Sigmoid colon (tissue), 7 donors: Measurements from ENCODE around the gene YKT6. TPM values are rescaled to one million over a fixed set of nuclear protein-coding genes. Genes with fewer than 3 reads are reported as not detected.

ENCODE experiments used
- DNase-seq: peaks from one replicate; pipeline ENCODE4 v3.0.0-alpha.2; 2019
- H3K27ac ChIP-seq, 4 donors: fragments of 200-600 bp; sonication (generic); one replicate each; pipeline ENCODE4 v1.5.1; 2016 to 2019; ENCODE audit warnings: mild to moderate bottlenecking in 1 of 4
- H3K27me3 ChIP-seq, 3 donors: fragments of 200-600 bp; sonication (generic); one replicate each; pipeline ENCODE4 v1.5.1; 2019; ENCODE audit warnings: mild to moderate bottlenecking in 1 of 3
- H3K36me3 ChIP-seq, 4 donors: fragments of 200-600 bp; sonication (generic); one replicate each; pipeline ENCODE4 v1.5.1; 2016 to 2019
- H3K4me1 ChIP-seq, 4 donors: fragments of 200-600 bp; sonication (generic); one replicate each; pipeline ENCODE4 v1.5.1; 2017 to 2019
- H3K4me3 ChIP-seq, 4 donors: fragments of 200-600 bp; sonication (generic); one replicate each; pipeline ENCODE4 v1.5.1; 2017 to 2019; ENCODE audit warnings: mild to moderate bottlenecking in 2 of 4, moderate library complexity in 1 of 4
- H3K9me3 ChIP-seq, 4 donors: fragments of 200-600 bp in 3 of 4; sonication (generic) in 3 of 4; one replicate each; pipeline versions ENCODE4 v1.5.1 to v1.6.1; 2013 to 2019
- CTCF ChIP-seq, 4 experiments: fragments of 450-650 bp in 3 of 4; fragments of 200-600 bp in 1 of 4; IDR thresholded peaks; one replicate each; pipeline ENCODE4 v1.5.1; 2016 to 2019; ENCODE audit warnings: antibody characterized with exemption in 4 of 4, mild to moderate bottlenecking in 3 of 4, moderate library complexity in 2 of 4
- EP300 ChIP-seq, 4 donors: sonication (generic); formaldehyde crosslinking; IDR thresholded peaks; one replicate each; pipeline ENCODE4 v1.6.1; 2017; ENCODE audit warnings: antibody characterized with exemption in 4 of 4
- POLR2A ChIP-seq, 2 donors: fragments of 450-650 bp; IDR thresholded peaks; one replicate each; pipeline ENCODE4 v1.6.1; 2016; ENCODE audit warnings: antibody characterized with exemption in 2 of 2, mild to moderate bottlenecking in 2 of 2, moderate library complexity in 2 of 2
- POLR2AphosphoS5 ChIP-seq, 4 donors: sonication (generic); formaldehyde crosslinking; IDR thresholded peaks; one replicate each; pipeline ENCODE4 v1.6.1; 2017; ENCODE audit warnings: antibody characterized with exemption in 4 of 4
- WGBS, 2 donors: extraction: QIAGEN DNeasy Blood & Tissue Kit; methylation state at CpG; one replicate each; pipeline ENCODE4 v1.1.7; 2013; 5-methylcytosine and 5-hydroxymethylcytosine counted together
- intact Hi-C: fragments of 100-400 bp; cut with DNase I; formaldehyde crosslinking; loops from one replicate; pipeline ENCODE4 v1.15.1; 2023
- polyA plus RNA-seq, 3 donors: library from polyadenylated mRNA; stranded (reverse); fragments of 200-250 nt; gene quantifications; one replicate each; pipeline ENCODE4 v1.2.3, GENCODE V29; 2013
- total RNA-seq, 4 donors: library from RNA; depleted of rRNA; stranded (reverse); fragments of >200 nt; gene quantifications; one replicate each; pipeline ENCODE4 v1.1.0, GENCODE V29; 2016
- donor health status: healthy with polysubstance abuse.
- donor health status: Bipolar disorder and iron deficiency.
- donor health status: healthy.

The YKT6 gene
- total and polyA plus RNA-seq, 7 donors = 39.2 to 95.5 (median 50.1) TPM

- H3K4me3 ChIP-seq = no peak overlapping the region
- peak; percentile 18 for DNase-seq
- H3K9me3 ChIP-seq = no peaks in the 10 kb centered on the region
- no peak overlapping the region for H3K27ac ChIP-seq
- H3K4me1 ChIP-seq = no peaks in the 10 kb centered on the region
- no peaks in the 10 kb centered on the region for H3K27me3 ChIP-seq
- no peaks in the 10 kb centered on the region for H3K36me3 ChIP-seq
- 66 to 82% methylated on average over 3 of the region's 3 CpGs for WGBS, 2 donors
- TF ChIP-seq EP300 (IDR thresholded peaks at IDR 0.05) (no peak), POLR2A (IDR thresholded peaks at IDR 0.05) (no peak), CTCF (IDR thresholded peaks at IDR 0.05) (no peak), POLR2AphosphoS5 (IDR thresholded peaks at IDR 0.05) (no peak)
- intact Hi-C loops = no loop called here
Measured at GRCh38 chr7:44154703-44155102, 46.1 kb upstream of the YKT6 start.

DNA sequence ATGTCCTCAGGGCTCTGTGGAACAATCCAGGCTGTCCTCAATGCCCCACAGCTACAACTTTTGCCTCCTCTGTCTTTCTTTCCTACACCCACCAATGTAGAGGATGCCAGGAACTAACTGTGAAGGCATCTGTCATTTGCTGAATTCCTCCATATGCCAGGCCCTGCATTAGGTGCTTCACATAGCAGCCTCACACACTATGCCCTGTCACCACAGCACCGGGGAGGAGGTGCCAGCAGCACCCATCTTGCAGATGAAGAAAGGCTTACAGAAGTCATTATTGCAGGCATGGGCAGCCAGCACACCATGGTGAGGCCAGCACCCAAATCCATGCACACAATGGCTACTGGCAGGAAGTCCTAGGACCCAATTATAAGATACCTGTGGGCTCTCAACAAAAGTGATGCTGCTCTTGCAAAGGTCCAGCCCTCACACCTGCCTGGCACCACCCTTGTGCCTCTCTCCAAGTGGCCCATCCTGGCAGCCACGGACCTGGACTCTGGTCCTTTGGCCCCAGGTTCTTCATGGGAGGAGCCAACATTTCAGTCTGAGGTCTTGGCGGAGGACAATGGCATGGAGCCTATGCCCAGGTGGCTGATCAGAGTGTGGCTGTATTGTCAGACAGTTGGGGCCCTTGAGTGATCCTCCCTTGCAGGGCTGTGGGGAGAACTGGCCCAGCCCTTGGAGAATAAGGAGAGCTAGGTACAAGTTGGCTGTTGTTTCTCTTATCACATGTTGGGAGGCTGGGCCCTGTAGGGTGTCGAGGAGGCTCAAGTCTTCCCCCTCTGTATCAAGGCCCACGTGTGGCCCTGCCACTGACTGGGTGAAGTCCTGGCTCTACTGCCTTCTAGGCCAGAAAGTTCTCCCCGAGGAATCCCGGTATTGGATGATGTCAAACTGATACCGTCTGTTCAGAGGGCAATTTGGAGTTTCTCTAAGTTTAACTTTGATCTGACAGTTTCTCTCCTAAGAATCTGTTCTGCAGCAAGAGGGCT is 45.3 kb upstream of the YKT6 start:
- intact Hi-C loops = no loop called here
- TF ChIP-seq EP300 (IDR thresholded peaks at IDR 0.05) = no peak
- TF ChIP-seq CTCF (IDR thresholded peaks at IDR 0.05) = no peak
- no peak for TF ChIP-seq POLR2A (IDR thresholded peaks at IDR 0.05)
- no peak for TF ChIP-seq POLR2AphosphoS5 (IDR thresholded peaks at IDR 0.05)
- H3K4me3 ChIP-seq = no peak overlapping the region
- no peaks in the 10 kb centered on the region for H3K27me3 ChIP-seq
- DNase-seq = peak; percentile 39
- no peaks in the 10 kb centered on the region for H3K9me3 ChIP-seq
- no peak overlapping the region for H3K27ac ChIP-seq
- no peaks in the 10 kb centered on the region for H3K36me3 ChIP-seq
- H3K4me1 ChIP-seq = no peaks in the 10 kb centered on the region
- 69 to 86% methylated on average over 8 of the region's 8 CpGs for WGBS, 2 donors

GRCh38 chr7:44156453-44157010 is 44.2 kb upstream of the YKT6 start:
- TF ChIP-seq POLR2AphosphoS5 (IDR thresholded peaks at IDR 0.05) (no peak), EP300 (IDR thresholded peaks at IDR 0.05) (no peak), CTCF (IDR thresholded peaks at IDR 0.05) (no peak), POLR2A (IDR thresholded peaks at IDR 0.05) (no peak)
- H3K36me3 ChIP-seq = no peaks in the 10 kb centered on the region
- no peaks in the 10 kb centered on the region for H3K4me1 ChIP-seq
- no peak overlapping the region for H3K4me3 ChIP-seq
- H3K9me3 ChIP-seq = no peaks in the 10 kb centered on the region
- no peaks in the 10 kb centered on the region for H3K27me3 ChIP-seq
- no peak overlapping the region for H3K27ac ChIP-seq
- no peak for DNase-seq
- intact Hi-C loops = no loop called here
- 79 to 84% methylated on average over 4 of the region's 4 CpGs for WGBS, 2 donors

DNA sequence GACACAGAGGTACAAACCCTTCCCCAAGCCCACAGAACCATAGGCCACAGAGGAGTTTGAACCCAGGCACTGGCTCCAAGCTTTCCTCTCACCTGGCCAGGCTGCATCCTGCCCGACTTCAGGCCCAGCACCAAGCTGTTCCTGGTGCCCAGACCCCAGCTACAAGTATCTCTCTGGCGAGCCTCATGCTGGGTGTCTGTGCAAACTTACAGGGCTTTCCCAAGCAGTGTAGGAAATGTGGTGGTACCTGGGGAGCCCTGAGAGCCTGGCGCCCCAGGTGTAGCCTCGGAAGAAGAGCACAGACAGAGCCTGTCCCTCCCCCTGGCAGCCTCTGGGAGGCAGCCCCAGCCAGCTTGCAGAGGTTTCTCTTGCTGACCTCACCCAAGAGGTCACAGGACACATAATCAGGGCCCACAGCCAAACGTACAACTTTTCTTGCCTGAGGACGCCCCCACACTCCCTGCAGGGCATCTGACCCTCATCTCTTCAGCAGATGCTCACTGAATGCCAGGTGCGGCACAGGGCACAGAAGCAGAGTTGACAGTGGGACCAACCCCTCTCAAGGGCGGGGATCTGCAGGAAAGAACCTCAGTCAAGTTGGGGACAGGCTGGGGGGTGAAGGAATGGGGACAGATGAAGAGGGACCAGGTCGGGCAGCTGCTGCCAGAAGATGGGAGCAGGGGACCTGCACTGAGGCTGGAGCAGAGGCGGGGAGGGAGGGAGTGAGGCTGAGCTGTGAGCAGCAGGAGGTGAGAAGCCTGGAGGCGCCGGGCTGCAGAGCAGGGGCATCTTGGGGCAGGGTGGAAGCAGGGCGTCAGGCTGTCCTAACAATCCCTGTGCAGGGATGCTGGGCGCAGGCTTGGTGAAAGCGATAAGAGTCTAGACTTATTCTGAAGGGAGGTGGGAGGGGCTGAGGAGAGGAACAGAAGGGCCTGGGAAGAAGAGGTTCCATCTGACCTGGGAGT is 43.4 kb upstream of the YKT6 start:
- no peaks in the 10 kb centered on the region for H3K27me3 ChIP-seq
- 85 to 86% methylated on average over 15 of the region's 15 CpGs for WGBS, 2 donors
- no peaks in the 10 kb centered on the region for H3K9me3 ChIP-seq
- H3K36me3 ChIP-seq = no peaks in the 10 kb centered on the region
- no peak for TF ChIP-seq POLR2A (IDR thresholded peaks at IDR 0.05)
- no peak for TF ChIP-seq CTCF (IDR thresholded peaks at IDR 0.05)
- no peak for TF ChIP-seq EP300 (IDR thresholded peaks at IDR 0.05)
- no peak for TF ChIP-seq POLR2AphosphoS5 (IDR thresholded peaks at IDR 0.05)
- no peak overlapping the region for H3K27ac ChIP-seq
- no peak for DNase-seq
- intact Hi-C loops = no loop called here
- no peaks in the 10 kb centered on the region for H3K4me1 ChIP-seq
- H3K4me3 ChIP-seq = no peak overlapping the region
